ENCODE data around the gene ZBTB7A. TPM values are rescaled to one million over a fixed set of nuclear protein-coding genes. Genes with fewer than 3 reads are reported as not detected.

Gene ZBTB7A
- total and polyA plus RNA-seq, 2 of the 4 experiments (the other 2 are of a cell fraction): 3.2 to 10.3 TPM

GRCh38 chr19:4010808-4011110 is 55.9 kb downstream of the ZBTB7A start:
- Histone ChIP-seq H3K23ac (ENCODE audit: low read depth, low read length) (no peak overlapping the region), H3K56ac (ENCODE audit: extremely low read depth, insufficient read depth, low read length) (no peak overlapping the region), H3K79me1 (ENCODE audit: low read depth in 1 of 2, low read length in 2 of 2) (peaks cover 33 to 83% of the 10 kb centered on the region in 2 experiments), H3K9me1 (ENCODE audit: insufficient read depth, low read length) (no peaks in the 10 kb centered on the region), H3K9me3 (ENCODE audit: control insufficient read depth, insufficient read depth, low read length) (no peaks in the 10 kb centered on the region), H2BK15ac (ENCODE audit: low read depth, low read length) (no peak overlapping the region), H4K5ac (ENCODE audit: low read depth, low read length) (no peak overlapping the region), H2BK120ac (ENCODE audit: low read depth, low read length) (no peak overlapping the region), H3K4ac (ENCODE audit: low read depth, low read length) (no peak overlapping the region), H4K8ac (ENCODE audit: low read depth in 2 of 2, low read length in 2 of 2) (no peak overlapping the region), H3K9ac (ENCODE audit: low read depth, low read length) (no peak overlapping the region), H2BK5ac (ENCODE audit: low read depth, low read length, poor library complexity, severe bottlenecking) (no peak overlapping the region), H3K36me3 (ENCODE audit: control insufficient read depth, insufficient read depth, low read length) (peaks cover 30% of the 10 kb centered on the region), H2AK9ac (replicated peaks; ENCODE audit: low read depth, low read length, poor library complexity) (no peak overlapping the region), H3K14ac (replicated peaks; ENCODE audit: low read depth, low read length) (no peak overlapping the region), H3K27ac (ENCODE audit: insufficient read depth, low read length) (no peak overlapping the region), H2BK20ac (ENCODE audit: low read depth, low read length) (no peak overlapping the region), H4K91ac (ENCODE audit: insufficient read depth, low read depth, low read length) (no peak overlapping the region), H4K20me1 (ENCODE audit: insufficient read depth, low read length) (peaks cover 77% of the 10 kb centered on the region), H3K4me3 (ENCODE audit: insufficient read depth, low read depth, low read length) (no peak overlapping the region), H2AFZ (replicated peaks; ENCODE audit: low read length, poor library complexity) (no peak overlapping the region), H3K18ac (ENCODE audit: low read depth, low read length) (no peak overlapping the region), H3K4me2 (ENCODE audit: low read depth, low read length) (no peak overlapping the region), H3K4me1 (ENCODE audit: control insufficient read depth, insufficient read depth, low read length) (peaks cover 24% of the 10 kb centered on the region), H2AK5ac (ENCODE audit: low read depth, low read length) (no peak overlapping the region), H3K27me3 (ENCODE audit: control insufficient read depth, insufficient read depth, low read length) (no peaks in the 10 kb centered on the region)
- dilution Hi-C loops (cut with HindIII; ENCODE audit: low sequenced_read_pairs, unreplicated experiment) (no loop called here), intact Hi-C loops (cut with micrococcal nuclease) (no loop called here), in situ Hi-C loops (cut with MboI; ENCODE audit: low sequenced_read_pairs) (no loop called here)
- TF ChIP-seq POLR2A (IDR thresholded peaks at IDR 0.05; ENCODE audit: low read depth, low read length) (no peak), CHD1 (IDR thresholded peaks at IDR 0.05; ENCODE audit: low read depth, low read length) (no peak), CTCF (conservative IDR thresholded peaks at IDR 0.05; ENCODE audit: low read depth, low read length) (no peak), BHLHE40 (IDR thresholded peaks at IDR 0.05; ENCODE audit: low read depth, low read length) (no peak), RCOR1 (IDR thresholded peaks at IDR 0.05; ENCODE audit: insufficient replicate concordance, low read length) (no peak), MAZ (IDR thresholded peaks at IDR 0.05; ENCODE audit: borderline replicate concordance, low read depth, low read length) (no peak), CEBPB (IDR thresholded peaks at IDR 0.05; ENCODE audit: low read depth, low read length) (no peak), SMC3 (IDR thresholded peaks at IDR 0.05; ENCODE audit: low read depth, low read length) (no peak)
- CTCF ChIA-PET: no interaction called here
- DNase-seq (no peak), ATAC-seq (ENCODE audit: low read depth) (no peak)
- no TSS peak for BruUV-seq (replicated peaks)
- 44% methylated on average over 3 of the region's 14 CpGs; no CpG with 5 or more reads in 1 of the 2 experiments for WGBS, 2 experiments (ENCODE audit: extremely low coverage in 2 of 2, insufficient read length in 1 of 2)
- POLR2A ChIA-PET (ENCODE audit: unreplicated experiment): no interaction called here
